Activated naive CD4-positive, alpha-beta T cell treated with anti-CD3 and anti-CD28 coated beads, Interleukin-2, amount 10 ng/mL, durations not matched to agents 7 days and 5 days (primary cell): ENCODE results near the gene DYRK1A.

Experiments
- CTCF ChIA-PET: fragments of 350-600 bp; sonication (Branson Sonifier 250); formaldehyde crosslinking; loops from one replicate; lab custom pipeline; 2021; ENCODE audit warnings: antibody characterized with exemption; lab: Charles Lee
- DNase-seq: peaks from one replicate; pipeline ENCODE4 v3.0.0-alpha.2; 2020
- H3K27ac Mint-ChIP-seq: one replicate; pipeline ENCODE4 v1.8.0; 2021; ENCODE audit warnings: mild to moderate bottlenecking, moderate library complexity, mixed read lengths
- H3K27me3 Mint-ChIP-seq: one replicate; pipeline ENCODE4 v1.8.0; 2021; ENCODE audit warnings: mild to moderate bottlenecking, mixed read lengths
- H3K36me3 Mint-ChIP-seq: one replicate; pipeline ENCODE4 v1.8.0; 2021; ENCODE audit warnings: mixed read lengths
- H3K4me1 Mint-ChIP-seq: one replicate; pipeline ENCODE4 v1.8.0; 2021; ENCODE audit warnings: mixed read lengths
- H3K4me3 Mint-ChIP-seq: one replicate; pipeline ENCODE4 v1.8.0; 2021; ENCODE audit warnings: mild to moderate bottlenecking, moderate library complexity, mixed read lengths
- H3K9me3 Mint-ChIP-seq: one replicate; pipeline ENCODE4 v1.8.0; 2021; ENCODE audit warnings: mixed read lengths

Gene DYRK1A

GRCh38 chr21:37496972-37497371 is 130.4 kb downstream of the DYRK1A start:
- Mint-ChIP-seq H3K4me3 (no peak overlapping the region), H3K4me1 (peaks cover 2% of the 10 kb centered on the region), H3K36me3 (peaks cover 47% of the 10 kb centered on the region), H3K9me3 (no peaks in the 10 kb centered on the region), H3K27ac (no peak overlapping the region), H3K27me3 (no peaks in the 10 kb centered on the region)
- DNase-seq: no peak
- CTCF ChIA-PET: interaction anchor here (1.4 kb wide), 1 partner anchor 33 kb away, joined by 4 read pairs; no protein-coding TSS in a partner anchor

DNA sequence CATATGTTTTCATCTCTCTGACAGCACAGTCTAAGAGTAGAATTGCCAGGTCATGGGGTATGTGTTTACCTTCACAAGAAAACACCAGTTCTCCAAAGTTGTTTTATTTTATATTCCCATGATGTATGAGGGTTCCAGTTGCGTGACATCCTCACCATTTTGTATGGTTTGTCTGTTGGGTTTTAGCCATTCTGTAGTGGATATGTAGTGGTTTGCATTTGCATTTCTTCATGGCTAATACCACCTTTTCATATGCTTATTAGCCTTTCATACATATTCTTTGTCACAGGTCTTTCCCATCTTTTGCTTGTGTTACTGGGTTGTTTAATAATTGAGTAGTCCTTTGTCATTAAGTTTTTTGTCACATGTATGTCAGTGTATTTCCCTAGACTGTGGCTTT is 132.1 kb downstream of the DYRK1A start:
- Mint-ChIP-seq H3K4me3 (no peak overlapping the region), H3K27ac (no peak overlapping the region), H3K27me3 (no peaks in the 10 kb centered on the region), H3K36me3 (peaks cover 44% of the 10 kb centered on the region), H3K4me1 (peaks cover 4% of the 10 kb centered on the region), H3K9me3 (no peaks in the 10 kb centered on the region)
- CTCF ChIA-PET: no interaction called here
- DNase-seq: no peak

- Mint-ChIP-seq H3K9me3 (no peaks in the 10 kb centered on the region), H3K27me3 (no peaks in the 10 kb centered on the region), H3K4me1 (peaks cover 9% of the 10 kb centered on the region), H3K36me3 (peaks cover 51% of the 10 kb centered on the region), H3K4me3 (no peak overlapping the region), H3K27ac (no peak overlapping the region)
- DNase-seq: no peak
- CTCF ChIA-PET: no interaction called here
Observed at GRCh38 chr21:37502947-37503346, 136.4 kb downstream of the DYRK1A start.

DNA sequence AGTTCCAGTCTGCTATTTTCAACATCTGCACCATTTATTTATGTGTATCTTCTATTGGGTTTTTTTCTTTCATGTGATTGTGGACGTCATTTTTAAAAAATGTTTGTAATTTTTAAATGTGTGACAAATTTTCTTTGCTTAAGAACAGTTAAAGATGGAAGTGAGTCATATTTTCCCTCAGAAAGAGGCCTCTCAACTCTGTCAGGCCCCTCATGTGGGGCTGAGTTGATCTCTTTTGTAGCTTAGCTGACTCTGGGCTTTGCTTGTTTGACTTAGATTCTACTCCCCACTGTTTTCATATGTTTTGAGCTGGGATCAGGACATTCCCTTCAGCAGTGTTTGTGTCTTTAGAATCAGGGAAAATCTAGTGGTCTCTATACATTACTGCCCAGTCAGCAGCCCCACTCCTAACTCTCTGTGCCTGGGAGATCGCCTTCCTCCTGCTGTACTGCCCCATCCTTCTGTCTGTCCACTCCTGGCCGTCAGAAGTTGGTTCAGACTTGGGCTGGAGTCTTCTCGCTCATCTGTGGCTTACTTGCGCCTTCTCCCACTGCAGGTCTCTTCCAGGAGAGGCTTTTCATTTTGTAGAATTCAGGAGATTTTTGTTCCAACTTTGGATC is 137.4 kb downstream of the DYRK1A start:
- CTCF ChIA-PET: interaction anchor here (0.9 kb wide), 1 partner anchor 12 kb away, joined by 3 read pairs; no protein-coding TSS in a partner anchor
- peaks cover 9% of the 10 kb centered on the region for H3K4me1 Mint-ChIP-seq
- DNase-seq: no peak
- H3K36me3 Mint-ChIP-seq: peaks cover 44% of the 10 kb centered on the region
- no peaks in the 10 kb centered on the region for H3K9me3 Mint-ChIP-seq
- H3K27me3 Mint-ChIP-seq: no peaks in the 10 kb centered on the region
- H3K27ac Mint-ChIP-seq: peak overlapping the region; percentile 1
- H3K4me3 Mint-ChIP-seq: no peak overlapping the region

- no peaks in the 10 kb centered on the region for H3K27me3 Mint-ChIP-seq
- H3K4me3 Mint-ChIP-seq: no peak overlapping the region
- peaks cover 9% of the 10 kb centered on the region for H3K4me1 Mint-ChIP-seq
- CTCF ChIA-PET: no interaction called here
- H3K9me3 Mint-ChIP-seq: no peaks in the 10 kb centered on the region
- no peak overlapping the region for H3K27ac Mint-ChIP-seq
- peaks cover 50% of the 10 kb centered on the region for H3K36me3 Mint-ChIP-seq
- no peak for DNase-seq
Observed at GRCh38 chr21:37505963-37506362, 139.4 kb downstream of the DYRK1A start.

DNA sequence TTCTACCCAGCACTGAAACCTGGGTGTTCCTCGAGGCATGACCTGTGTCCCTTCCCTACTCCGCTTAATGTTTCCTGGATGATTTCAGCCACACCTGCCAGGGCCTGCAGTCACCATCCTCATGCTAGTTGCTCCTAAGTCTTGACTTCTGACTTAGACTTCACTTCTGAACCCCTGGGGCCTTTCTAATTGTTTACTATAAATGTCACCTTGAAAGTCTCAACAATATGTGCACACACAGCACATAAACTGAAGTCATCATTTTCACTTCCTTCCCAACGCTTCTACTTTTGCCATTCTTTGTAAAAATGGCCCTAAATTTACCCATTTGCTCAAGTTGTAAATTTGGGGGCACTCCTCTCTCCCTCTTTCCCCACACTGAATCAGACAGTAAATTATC is 141.1 kb downstream of the DYRK1A start:
- CTCF ChIA-PET: interaction anchor here (0.6 kb wide), 1 partner anchor 107 kb away, joined by 3 read pairs; no protein-coding TSS in a partner anchor
- no peaks in the 10 kb centered on the region for H3K27me3 Mint-ChIP-seq
- H3K4me1 Mint-ChIP-seq: peaks cover 11% of the 10 kb centered on the region
- no peaks in the 10 kb centered on the region for H3K9me3 Mint-ChIP-seq
- no peak for DNase-seq
- H3K4me3 Mint-ChIP-seq: no peak overlapping the region
- no peak overlapping the region for H3K27ac Mint-ChIP-seq
- peaks cover 55% of the 10 kb centered on the region for H3K36me3 Mint-ChIP-seq

- Mint-ChIP-seq H3K27ac (no peak overlapping the region), H3K4me3 (no peak overlapping the region), H3K27me3 (no peaks in the 10 kb centered on the region), H3K4me1 (peaks cover 10% of the 10 kb centered on the region), H3K36me3 (peaks cover 52% of the 10 kb centered on the region), H3K9me3 (no peaks in the 10 kb centered on the region)
- CTCF ChIA-PET: no interaction called here
- no peak for DNase-seq
Observed at GRCh38 chr21:37508341-37508740, 141.8 kb downstream of the DYRK1A start.

GRCh38 chr21:37509802-37510393 is 143.3 kb downstream of the DYRK1A start:
- H3K36me3 Mint-ChIP-seq: peaks cover 47% of the 10 kb centered on the region
- H3K4me1 Mint-ChIP-seq: peaks cover 4% of the 10 kb centered on the region
- H3K27ac Mint-ChIP-seq: no peak overlapping the region
- no peaks in the 10 kb centered on the region for H3K27me3 Mint-ChIP-seq
- no peak for DNase-seq
- CTCF ChIA-PET: no interaction called here
- H3K9me3 Mint-ChIP-seq: no peaks in the 10 kb centered on the region
- no peak overlapping the region for H3K4me3 Mint-ChIP-seq

DNA sequence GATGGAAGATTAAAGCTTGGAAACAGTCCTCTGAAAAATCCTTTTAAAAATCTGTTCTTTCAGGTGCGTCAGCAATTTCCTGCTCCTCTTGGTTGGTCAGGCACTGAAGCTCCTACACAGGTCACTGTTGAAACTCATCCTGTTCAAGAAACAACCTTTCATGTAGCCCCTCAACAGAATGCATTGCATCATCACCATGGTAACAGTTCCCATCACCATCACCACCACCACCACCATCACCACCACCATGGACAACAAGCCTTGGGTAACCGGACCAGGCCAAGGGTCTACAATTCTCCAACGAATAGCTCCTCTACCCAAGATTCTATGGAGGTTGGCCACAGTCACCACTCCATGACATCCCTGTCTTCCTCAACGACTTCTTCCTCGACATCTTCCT is 145.3 kb downstream of the DYRK1A start:
- DNase-seq: no peak
- no peak overlapping the region for H3K27ac Mint-ChIP-seq
- no peaks in the 10 kb centered on the region for H3K27me3 Mint-ChIP-seq
- H3K4me3 Mint-ChIP-seq: no peak overlapping the region
- H3K36me3 Mint-ChIP-seq: peaks cover 52% of the 10 kb centered on the region
- CTCF ChIA-PET: interaction anchor here (0.6 to 0.8 kb wide), 3 partner anchors 522 to 1447 kb away, joined by 3 read pairs; no protein-coding TSS in a partner anchor
- H3K4me1 Mint-ChIP-seq: peaks cover 4% of the 10 kb centered on the region
- no peaks in the 10 kb centered on the region for H3K9me3 Mint-ChIP-seq

DNA sequence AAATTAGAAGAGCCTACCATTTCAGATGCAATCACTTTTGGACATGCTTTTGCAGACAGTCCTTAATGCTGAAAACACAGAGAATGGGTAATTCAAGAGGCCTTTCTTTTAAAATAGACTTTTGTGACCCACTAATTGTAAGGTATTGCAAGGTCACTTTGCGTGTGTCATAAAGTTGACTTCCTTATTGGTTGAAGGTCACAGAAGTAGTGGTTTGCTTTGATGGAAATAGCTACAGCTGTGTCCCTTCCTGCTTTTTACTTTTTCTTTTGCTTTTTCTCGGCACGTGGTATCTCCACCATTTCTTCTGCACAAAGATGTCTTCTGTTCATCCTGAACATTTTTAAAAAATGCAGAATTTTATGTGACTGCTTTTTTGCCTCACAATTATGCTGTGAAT is 146.8 kb downstream of the DYRK1A start:
- H3K9me3 Mint-ChIP-seq: no peaks in the 10 kb centered on the region
- H3K4me3 Mint-ChIP-seq: no peak overlapping the region
- no peak for DNase-seq
- H3K36me3 Mint-ChIP-seq: peaks cover 67% of the 10 kb centered on the region
- CTCF ChIA-PET: no interaction called here
- H3K27me3 Mint-ChIP-seq: no peaks in the 10 kb centered on the region
- peaks cover 4% of the 10 kb centered on the region for H3K4me1 Mint-ChIP-seq
- H3K27ac Mint-ChIP-seq: no peak overlapping the region

DNA sequence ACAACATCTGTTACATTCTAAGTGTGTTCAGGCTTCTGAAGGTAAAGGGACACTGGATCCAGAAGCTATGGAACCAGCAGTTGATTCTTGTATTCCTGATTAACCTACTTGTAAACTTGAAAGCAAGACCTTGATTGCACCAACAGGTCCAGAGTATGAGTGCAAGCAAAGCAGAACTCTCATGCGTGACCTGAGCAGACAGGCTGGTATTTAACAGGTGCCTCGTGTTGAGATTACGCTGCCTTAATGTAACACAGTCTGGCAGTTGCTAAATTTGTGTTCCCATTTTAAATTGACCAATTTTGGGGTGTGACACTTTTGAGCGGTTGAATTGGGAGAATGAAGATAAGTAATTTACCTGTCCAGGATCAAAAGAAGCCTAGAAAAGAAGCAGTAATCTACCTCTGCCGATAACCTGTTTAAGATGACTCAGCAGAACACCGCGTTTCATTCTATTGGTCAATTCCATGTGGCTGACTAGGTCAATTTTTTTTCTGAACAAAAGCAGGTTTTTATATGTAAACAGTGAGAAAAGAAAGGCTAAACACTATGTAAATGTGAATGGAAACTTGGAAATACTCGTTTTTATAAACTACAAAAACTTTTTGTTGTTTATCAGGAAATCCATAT is 147.6 kb downstream of the DYRK1A start:
- CTCF ChIA-PET: no interaction called here
- DNase-seq: no peak
- H3K4me1 Mint-ChIP-seq: peaks cover 4% of the 10 kb centered on the region
- H3K36me3 Mint-ChIP-seq: peaks cover 67% of the 10 kb centered on the region
- H3K9me3 Mint-ChIP-seq: no peaks in the 10 kb centered on the region
- no peaks in the 10 kb centered on the region for H3K27me3 Mint-ChIP-seq
- no peak overlapping the region for H3K4me3 Mint-ChIP-seq
- H3K27ac Mint-ChIP-seq: no peak overlapping the region

DNA sequence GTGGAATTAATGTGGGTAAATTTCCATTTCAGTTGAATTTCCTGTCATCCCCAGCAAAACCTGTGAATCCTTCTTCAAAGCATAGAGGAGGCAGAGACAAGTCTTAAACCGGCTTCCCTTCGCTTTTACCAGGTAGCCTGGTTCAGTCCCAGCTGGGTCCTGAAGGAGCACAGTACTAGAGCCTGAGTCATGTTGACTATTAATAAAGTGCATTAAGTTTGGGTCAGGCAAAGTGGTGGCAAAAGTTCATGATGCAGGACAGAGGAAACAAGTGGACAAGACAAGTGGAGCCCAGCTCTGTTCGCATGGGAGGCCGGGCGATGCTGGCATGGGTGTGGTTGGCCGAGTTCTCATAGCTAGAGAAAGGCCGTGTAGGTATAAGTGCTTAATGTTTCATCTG is 150.4 kb downstream of the DYRK1A start:
- peaks cover 4% of the 10 kb centered on the region for H3K4me1 Mint-ChIP-seq
- H3K9me3 Mint-ChIP-seq: no peaks in the 10 kb centered on the region
- H3K27me3 Mint-ChIP-seq: no peaks in the 10 kb centered on the region
- no peak overlapping the region for H3K27ac Mint-ChIP-seq
- peaks cover 45% of the 10 kb centered on the region for H3K36me3 Mint-ChIP-seq
- CTCF ChIA-PET: no interaction called here
- DNase-seq: no peak
- H3K4me3 Mint-ChIP-seq: no peak overlapping the region

DNA sequence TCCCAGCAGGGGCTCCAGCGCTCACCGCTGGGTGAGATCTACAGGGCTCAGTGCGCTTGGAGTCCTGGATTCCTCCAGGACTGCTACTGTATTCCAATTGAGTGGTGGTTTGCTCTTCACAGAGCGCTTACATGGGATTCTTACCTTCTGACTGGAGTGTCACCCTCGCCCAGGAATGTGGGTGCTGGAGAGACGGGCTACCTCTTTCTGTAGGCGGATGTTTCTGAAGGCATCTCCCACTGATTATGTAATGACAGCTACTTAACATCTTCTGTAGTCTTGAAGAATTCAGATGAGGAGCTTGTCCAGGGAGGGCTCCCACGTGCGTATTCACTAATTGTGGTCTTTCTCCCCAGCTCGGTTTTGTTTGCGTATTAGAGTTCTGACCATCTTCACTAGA is 154.2 kb downstream of the DYRK1A start:
- H3K4me1 Mint-ChIP-seq: no peaks in the 10 kb centered on the region
- DNase-seq: no peak
- H3K27me3 Mint-ChIP-seq: no peaks in the 10 kb centered on the region
- no peak overlapping the region for H3K4me3 Mint-ChIP-seq
- CTCF ChIA-PET: no interaction called here
- H3K27ac Mint-ChIP-seq: no peak overlapping the region
- H3K9me3 Mint-ChIP-seq: no peaks in the 10 kb centered on the region
- peaks cover 21% of the 10 kb centered on the region for H3K36me3 Mint-ChIP-seq

DNA sequence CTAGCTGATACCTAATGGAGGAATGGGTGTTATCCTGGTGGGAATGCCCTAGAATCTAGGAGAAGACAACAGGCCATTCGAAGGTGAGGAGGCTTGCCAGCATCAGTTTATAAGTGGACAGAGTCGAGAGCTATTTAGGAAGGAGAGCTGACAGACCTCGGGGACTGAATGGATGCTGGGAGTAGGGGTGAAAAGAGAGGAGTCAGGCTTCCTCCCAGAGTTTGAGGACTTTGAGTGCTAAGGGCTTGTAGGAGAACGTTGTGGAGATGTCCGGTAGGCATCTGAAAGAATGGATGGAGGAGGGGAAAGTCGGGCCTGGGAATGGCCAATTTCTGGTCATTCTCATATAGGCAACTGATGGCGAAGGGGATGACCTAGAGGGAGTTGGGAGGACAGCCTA is 155.1 kb downstream of the DYRK1A start:
- no peaks in the 10 kb centered on the region for H3K9me3 Mint-ChIP-seq
- peaks cover 16% of the 10 kb centered on the region for H3K36me3 Mint-ChIP-seq
- DNase-seq: no peak
- H3K27ac Mint-ChIP-seq: no peak overlapping the region
- H3K27me3 Mint-ChIP-seq: no peaks in the 10 kb centered on the region
- CTCF ChIA-PET: no interaction called here
- no peaks in the 10 kb centered on the region for H3K4me1 Mint-ChIP-seq
- no peak overlapping the region for H3K4me3 Mint-ChIP-seq
